ENCODE measurements around the gene UBASH3A.

GRCh38 chr21:42377951-42378340 lies 25.8 kb upstream of the UBASH3A start:
- TF ChIP-seq POLR2A (IDR thresholded peaks at IDR 0.05), result no peak
- TF ChIP-seq, protein P1, sequence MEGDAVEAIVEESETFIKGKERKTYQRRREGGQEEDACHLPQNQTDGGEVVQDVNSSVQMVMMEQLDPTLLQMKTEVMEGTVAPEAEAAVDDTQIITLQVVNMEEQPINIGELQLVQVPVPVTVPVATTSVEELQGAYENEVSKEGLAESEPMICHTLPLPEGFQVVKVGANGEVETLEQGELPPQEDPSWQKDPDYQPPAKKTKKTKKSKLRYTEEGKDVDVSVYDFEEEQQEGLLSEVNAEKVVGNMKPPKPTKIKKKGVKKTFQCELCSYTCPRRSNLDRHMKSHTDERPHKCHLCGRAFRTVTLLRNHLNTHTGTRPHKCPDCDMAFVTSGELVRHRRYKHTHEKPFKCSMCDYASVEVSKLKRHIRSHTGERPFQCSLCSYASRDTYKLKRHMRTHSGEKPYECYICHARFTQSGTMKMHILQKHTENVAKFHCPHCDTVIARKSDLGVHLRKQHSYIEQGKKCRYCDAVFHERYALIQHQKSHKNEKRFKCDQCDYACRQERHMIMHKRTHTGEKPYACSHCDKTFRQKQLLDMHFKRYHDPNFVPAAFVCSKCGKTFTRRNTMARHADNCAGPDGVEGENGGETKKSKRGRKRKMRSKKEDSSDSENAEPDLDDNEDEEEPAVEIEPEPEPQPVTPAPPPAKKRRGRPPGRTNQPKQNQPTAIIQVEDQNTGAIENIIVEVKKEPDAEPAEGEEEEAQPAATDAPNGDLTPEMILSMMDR (IDR thresholded peaks at IDR 0.05 in 4 of 5, conservative IDR thresholded peaks at IDR 0.05 in 1 of 5), result no peak

All from gastrocnemius medialis (tissue), 4 donors.